SK-N-SH treated with all-trans-retinoic acid at 6 μM for 48 hours (cell line): ENCODE measurements around the gene PACSIN3.

Experiments used
- ATAC-seq: fragments of 200-7000 bp; cut with Tn5 transposase; 3 replicates; pipeline ENCODE4 v1.9.1; 2020; ENCODE audit warnings: mild to moderate bottlenecking, moderate library complexity
- ARNTL ChIP-seq: fragments of 450-650 bp; formaldehyde crosslinking; IDR thresholded peaks from 2 replicates; pipeline ENCODE4 v1.5.0; 2020; ENCODE audit warnings: low read depth, mild to moderate bottlenecking, moderate library complexity, borderline replicate concordance
- BACH2 ChIP-seq: fragments of 250-450 bp; sonication (Bioruptor Pico); IDR thresholded peaks from 2 replicates; pipeline ENCODE4 v1.9.0; 2021; ENCODE audit warnings: mild to moderate bottlenecking, borderline replicate concordance
- CREB5 ChIP-seq: fragments of 250-450 bp; sonication (Bioruptor Pico); IDR thresholded peaks from 2 replicates; pipeline ENCODE4 v1.5.1; 2020; ENCODE audit warnings: low read depth, mild to moderate bottlenecking, moderate library complexity
- CSDC2 ChIP-seq: fragments of 250-450 bp; sonication (Bioruptor Pico); IDR thresholded peaks from 2 replicates; pipeline ENCODE4 v1.5.0; 2020; ENCODE audit warnings: mild to moderate bottlenecking, moderate library complexity
- ESRRG ChIP-seq: fragments of 250-450 bp; sonication (Bioruptor Pico); IDR thresholded peaks from 2 replicates; pipeline ENCODE4 v1.6.1; 2021; ENCODE audit warnings: mild to moderate bottlenecking
- GLIS3 ChIP-seq: fragments of 250-450 bp; sonication (Bioruptor Pico); IDR thresholded peaks from 2 replicates; pipeline ENCODE4 v1.5.0; 2020; ENCODE audit warnings: mild to moderate bottlenecking, moderate library complexity
- OSR1 ChIP-seq: fragments of 250-450 bp; sonication (Bioruptor Pico); IDR thresholded peaks from 2 replicates; pipeline ENCODE4 v1.8.0; 2022; ENCODE audit warnings: moderate library complexity, mild to moderate bottlenecking, inconsistent platforms
- PATZ1 ChIP-seq: fragments of 250-450 bp; sonication (Bioruptor Pico); IDR thresholded peaks from 2 replicates; pipeline ENCODE4 v1.8.0; 2020; ENCODE audit warnings: mild to moderate bottlenecking, moderate library complexity, borderline replicate concordance
- POU6F1 ChIP-seq: fragments of 250-450 bp; sonication (Bioruptor Pico); IDR thresholded peaks from 2 replicates; pipeline ENCODE4 v1.8.0; 2021; ENCODE audit warnings: low read depth, mild to moderate bottlenecking, moderate library complexity, borderline replicate concordance
- PPARA ChIP-seq: fragments of 250-450 bp; sonication (Bioruptor Pico); IDR thresholded peaks from 2 replicates; pipeline ENCODE4 v1.5.0; 2020; ENCODE audit warnings: mild to moderate bottlenecking, borderline replicate concordance
- RARB ChIP-seq: fragments of 250-450 bp; sonication (Bioruptor Pico); IDR thresholded peaks from 2 replicates; pipeline ENCODE4 v1.8.0; 2021; ENCODE audit warnings: mild to moderate bottlenecking, moderate library complexity
- TOX ChIP-seq: fragments of 250-450 bp; sonication (Bioruptor Pico); IDR thresholded peaks from 2 replicates; pipeline ENCODE4 v1.8.0; 2021; ENCODE audit warnings: mild to moderate bottlenecking, moderate library complexity, borderline replicate concordance
- TSHZ2 ChIP-seq: fragments of 250-450 bp; sonication (Bioruptor Pico); IDR thresholded peaks from 2 replicates; pipeline ENCODE4 v1.5.0; 2020; ENCODE audit warnings: mild to moderate bottlenecking, moderate library complexity
- ZC3H10 ChIP-seq: fragments of 250-450 bp; sonication (Bioruptor Pico); IDR thresholded peaks from 2 replicates; pipeline ENCODE4 v1.5.1; 2021; ENCODE audit warnings: mild to moderate bottlenecking, moderate library complexity
- ZFP3 ChIP-seq: fragments of 250-450 bp; sonication (Bioruptor Pico); IDR thresholded peaks from 2 replicates; pipeline ENCODE4 v1.5.0; 2020; ENCODE audit warnings: mild to moderate bottlenecking, moderate library complexity
- ZNF565 ChIP-seq: fragments of 450-650 bp; formaldehyde crosslinking; conservative IDR thresholded peaks from 2 replicates; pipeline ENCODE4 v1.5.0; 2020; ENCODE audit warnings: low read depth, mild to moderate bottlenecking, moderate library complexity
- ZNF8 ChIP-seq: fragments of 450-650 bp; formaldehyde crosslinking; IDR thresholded peaks from 2 replicates; pipeline ENCODE4 v1.5.0; 2020; ENCODE audit warnings: mild to moderate bottlenecking, moderate library complexity
- TF ChIP-seq, protein P1 (sequence below): fragments of 250-450 bp; sonication (Bioruptor Pico); IDR thresholded peaks from 2 replicates; pipeline ENCODE4 v1.5.1; 2021; ENCODE audit warnings: mild to moderate bottlenecking, moderate library complexity

Gene PACSIN3

GRCh38 chr11:47156951-47157350 lies 29.3 kb downstream of the PACSIN3 start:
- ATAC-seq: no peak
- TF ChIP-seq, protein P1, sequence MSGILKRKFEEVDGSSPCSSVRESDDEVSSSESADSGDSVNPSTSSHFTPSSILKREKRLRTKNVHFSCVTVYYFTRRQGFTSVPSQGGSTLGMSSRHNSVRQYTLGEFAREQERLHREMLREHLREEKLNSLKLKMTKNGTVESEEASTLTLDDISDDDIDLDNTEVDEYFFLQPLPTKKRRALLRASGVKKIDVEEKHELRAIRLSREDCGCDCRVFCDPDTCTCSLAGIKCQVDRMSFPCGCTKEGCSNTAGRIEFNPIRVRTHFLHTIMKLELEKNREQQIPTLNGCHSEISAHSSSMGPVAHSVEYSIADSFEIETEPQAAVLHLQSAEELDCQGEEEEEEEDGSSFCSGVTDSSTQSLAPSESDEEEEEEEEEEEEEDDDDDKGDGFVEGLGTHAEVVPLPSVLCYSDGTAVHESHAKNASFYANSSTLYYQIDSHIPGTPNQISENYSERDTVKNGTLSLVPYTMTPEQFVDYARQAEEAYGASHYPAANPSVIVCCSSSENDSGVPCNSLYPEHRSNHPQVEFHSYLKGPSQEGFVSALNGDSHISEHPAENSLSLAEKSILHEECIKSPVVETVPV (CRISPR knock-in tag): no peak
- TF ChIP-seq POU6F1 (CRISPR knock-in tag) (no peak), ZNF565 (CRISPR knock-in tag) (no peak), RARB (CRISPR knock-in tag) (no peak)
- TF ChIP-seq, all 23 proteins: peak for 0

GRCh38 chr11:47156333-47156732 lies 29.9 kb downstream of the PACSIN3 start:
- TF ChIP-seq ARNTL (CRISPR knock-in tag) (no peak), POU6F1 (CRISPR knock-in tag) (no peak), CSDC2 (CRISPR knock-in tag) (no peak), ZNF8 (CRISPR knock-in tag) (no peak), ESRRG (no peak), BACH2 (CRISPR knock-in tag) (no peak), ZFP3 (CRISPR knock-in tag) (no peak)
- ATAC-seq: no peak

GRCh38 chr11:47155879-47156278 lies 30.4 kb downstream of the PACSIN3 start:
- TF ChIP-seq BACH2 (CRISPR knock-in tag): no peak
- TF ChIP-seq CREB5 (CRISPR knock-in tag): no peak
- no peak for TF ChIP-seq PATZ1 (CRISPR knock-in tag)
- no peak for TF ChIP-seq PPARA (CRISPR knock-in tag)
- no peak for TF ChIP-seq OSR1
- no peak for TF ChIP-seq RARB (CRISPR knock-in tag)
- no peak for TF ChIP-seq ZNF565 (CRISPR knock-in tag)
- TF ChIP-seq TSHZ2: no peak
- TF ChIP-seq GLIS3 (CRISPR knock-in tag): no peak
- TF ChIP-seq ZNF8 (CRISPR knock-in tag): no peak
- TF ChIP-seq ZC3H10: no peak
- TF ChIP-seq ZFP3 (CRISPR knock-in tag): no peak
- no peak for TF ChIP-seq TOX

More at GRCh38 chr11:47155879-47156278, 30.4 kb downstream of the PACSIN3 start:
- ATAC-seq: no peak
